SW 1271 (cell line): ENCODE data around the gene HTR5A.

ENCODE experiments used
- DNase-seq, 2 experiments: peaks; one replicate each; lab custom pipeline; 2025; lab: John Stamatoyannopoulos, UW

Gene HTR5A

GRCh38 chr7:155090684-155091083 is 20.6 kb downstream of the HTR5A start:
- no peak for DNase-seq

GRCh38 chr7:155093596-155093995 is 23.5 kb downstream of the HTR5A start:
- no peak for DNase-seq

- DNase-seq: no peak
Measured at GRCh38 chr7:155094636-155095135, 24.6 kb downstream of the HTR5A start.

GRCh38 chr7:155097338-155097737 is 27.2 kb downstream of the HTR5A start:
- DNase-seq: no peak

GRCh38 chr7:155103839-155104238 is 33.7 kb downstream of the HTR5A start:
- no peak for DNase-seq

GRCh38 chr7:155104913-155105312 is 34.8 kb downstream of the HTR5A start:
- no peak for DNase-seq

- no peak for DNase-seq
Measured at GRCh38 chr7:155106356-155106755, 36.2 kb downstream of the HTR5A start.

GRCh38 chr7:155107126-155107525 is 37.0 kb downstream of the HTR5A start:
- DNase-seq: no peak

- DNase-seq: no peak
Measured at GRCh38 chr7:155108144-155108901, 38.2 kb downstream of the HTR5A start.

GRCh38 chr7:155109121-155109520 is 39.0 kb downstream of the HTR5A start:
- no peak for DNase-seq

- no peak for DNase-seq
Measured at GRCh38 chr7:155115288-155115687, 45.2 kb downstream of the HTR5A start.

GRCh38 chr7:155119801-155120382 is 49.8 kb downstream of the HTR5A start:
- no peak for DNase-seq

- DNase-seq: no peak
Measured at GRCh38 chr7:155120460-155120859, 50.3 kb downstream of the HTR5A start.

GRCh38 chr7:155122831-155123230 is 52.7 kb downstream of the HTR5A start:
- DNase-seq: no peak

- DNase-seq: no peak
Measured at GRCh38 chr7:155123413-155123812, 53.3 kb downstream of the HTR5A start.

GRCh38 chr7:155124706-155125105 is 54.6 kb downstream of the HTR5A start:
- DNase-seq: no peak

- DNase-seq: no peak
Measured at GRCh38 chr7:155129186-155129585, 59.1 kb downstream of the HTR5A start.

- DNase-seq: no peak
Measured at GRCh38 chr7:155129789-155130188, 59.7 kb downstream of the HTR5A start.

GRCh38 chr7:155130493-155130892 is 60.4 kb downstream of the HTR5A start:
- no peak for DNase-seq

GRCh38 chr7:155131090-155131489 is 61.0 kb downstream of the HTR5A start:
- DNase-seq: no peak

- DNase-seq: no peak
Measured at GRCh38 chr7:155132431-155132830, 62.3 kb downstream of the HTR5A start.

- DNase-seq: no peak
Measured at GRCh38 chr7:155136619-155137243, 66.6 kb downstream of the HTR5A start.
